Stomach (tissue), 4 donors: ENCODE data around the gene ATP5PD.

Experiments used
- CTCF ChIP-seq, 7 experiments: fragments of 450-650 bp in 4 of 7; fragments of 200-600 bp in 3 of 7; sonication (generic) in 3 of 7; IDR thresholded peaks; one replicate each; pipeline ENCODE4 v1.5.1; 2016 to 2019; ENCODE audit warnings: antibody characterized with exemption in 7 of 7, control low read depth in 2 of 7, mild to moderate bottlenecking in 1 of 7
- POLR2A ChIP-seq, 4 donors: fragments of 450-650 bp; IDR thresholded peaks; one replicate each; pipeline ENCODE4 v1.6.1; 2016; ENCODE audit warnings: antibody characterized with exemption in 4 of 4, control low read depth in 2 of 4, mild to moderate bottlenecking in 1 of 4, moderate library complexity in 1 of 4
- POLR2AphosphoS5 ChIP-seq, 3 donors: sonication (generic); formaldehyde crosslinking; IDR thresholded peaks; one replicate each; pipeline ENCODE4 v1.6.1; 2016; ENCODE audit warnings: antibody characterized with exemption in 3 of 3

DNA sequence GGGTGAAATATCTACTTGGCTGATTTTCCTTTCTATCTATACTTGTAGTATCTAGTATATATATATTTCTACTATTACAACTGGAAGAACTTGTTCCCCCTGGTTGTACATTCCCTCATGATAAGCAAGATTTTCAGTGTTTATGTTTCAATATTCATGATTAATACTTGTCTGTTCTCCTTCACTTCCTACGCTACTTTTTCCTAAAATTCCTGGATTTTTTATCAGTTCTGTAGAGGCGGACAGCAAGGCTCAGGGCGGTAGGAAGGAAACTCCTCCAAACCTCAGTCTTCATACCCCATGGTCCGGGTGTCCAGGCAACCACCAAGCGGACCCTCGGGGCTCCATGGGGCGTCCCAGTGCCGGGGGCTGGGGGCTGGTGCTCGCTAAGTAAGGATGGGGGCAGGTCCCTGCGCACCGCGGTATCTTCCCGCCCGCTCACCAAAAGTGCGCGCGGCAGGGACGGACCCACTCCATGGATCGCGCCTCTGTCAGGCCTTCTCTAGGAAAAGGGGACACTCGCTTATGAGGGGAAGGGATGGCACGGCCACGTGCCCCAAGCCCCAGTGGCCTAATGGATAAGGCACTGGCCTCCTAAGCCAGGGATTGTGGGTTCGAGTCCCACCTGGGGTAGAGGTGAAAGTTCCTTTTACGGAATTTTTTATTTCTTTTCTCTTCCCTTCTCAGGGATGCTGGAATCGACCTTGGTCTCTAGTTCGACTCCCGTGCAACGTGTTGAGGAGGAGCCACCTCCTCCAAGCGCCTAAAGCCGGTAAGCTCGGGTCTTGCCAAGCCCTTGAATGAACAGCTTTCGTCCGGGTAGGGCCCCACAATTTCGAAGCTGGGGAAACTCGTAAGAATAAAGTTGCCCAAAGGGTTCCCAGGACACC lies 13.2 kb downstream of the ATP5PD start:
- TF ChIP-seq CTCF (IDR thresholded peaks at IDR 0.05) (no peak), POLR2A (IDR thresholded peaks at IDR 0.05) (no peak), POLR2AphosphoS5 (IDR thresholded peaks at IDR 0.05) (peak; percentile 7 to 85 (median 48))
